Activated CD4-positive, alpha-beta memory T cell treated with anti-CD3 and anti-CD28 coated beads for 36 hours (primary cell): ENCODE results near the gene TCERG1L. TPM values are rescaled to one million over a fixed set of nuclear protein-coding genes. Genes with fewer than 3 reads are reported as not detected.

Experiments used
- CTCF ChIA-PET: fragments of 350-600 bp; sonication (Branson Sonifier 250); formaldehyde crosslinking; loops from one replicate; lab custom pipeline; 2021; ENCODE audit warnings: antibody characterized with exemption, inconsistent platforms; lab: Charles Lee
- POLR2A ChIA-PET: fragments of 350-600 bp; sonication (Branson Sonifier 250); formaldehyde crosslinking; loops from one replicate; lab custom pipeline; 2021; ENCODE audit warnings: antibody characterized with exemption; lab: Charles Lee
- DNase-seq: peaks from one replicate; pipeline ENCODE4 v3.0.0-alpha.2; 2020
- H3K27ac Mint-ChIP-seq: one replicate; pipeline ENCODE4 v1.8.0; 2021; ENCODE audit warnings: mixed read lengths
- H3K27me3 Mint-ChIP-seq: one replicate; pipeline ENCODE4 v1.8.0; 2021; ENCODE audit warnings: mixed read lengths
- H3K36me3 Mint-ChIP-seq: one replicate; pipeline ENCODE4 v1.8.0; 2021; ENCODE audit warnings: mixed read lengths
- H3K4me1 Mint-ChIP-seq: one replicate; pipeline ENCODE4 v1.8.0; 2021; ENCODE audit warnings: low read depth, mixed read lengths
- H3K4me3 Mint-ChIP-seq: one replicate; pipeline ENCODE4 v1.8.0; 2021; ENCODE audit warnings: mild to moderate bottlenecking, mixed read lengths
- H3K9me3 Mint-ChIP-seq: one replicate; pipeline ENCODE4 v1.8.0; 2021; ENCODE audit warnings: mixed read lengths
- intact Hi-C: fragments of 100-400 bp; cut with micrococcal nuclease; formaldehyde crosslinking; loops from one replicate; pipeline ENCODE4 v1.15.1; 2023
- total RNA-seq, 2 experiments: library from RNA; stranded (reverse); gene quantifications; one replicate each; pipeline ENCODE4 v1.2.3, GENCODE V29; 2021

Gene TCERG1L
- total RNA-seq, 2 experiments from 2014 or later: not detected

- H3K27me3 Mint-ChIP-seq: peaks cover 1% of the 10 kb centered on the region
- H3K4me1 Mint-ChIP-seq: no peaks in the 10 kb centered on the region
- no peaks in the 10 kb centered on the region for H3K9me3 Mint-ChIP-seq
- no peak overlapping the region for H3K4me3 Mint-ChIP-seq
- ChIA-PET CTCF (no interaction called here), POLR2A (no interaction called here)
- no peak overlapping the region for H3K27ac Mint-ChIP-seq
- no peaks in the 10 kb centered on the region for H3K36me3 Mint-ChIP-seq
- intact Hi-C loops: no loop called here
- DNase-seq: no peak
These were observed 182.8 kb downstream of the TCERG1L start for GRCh38 chr10:131128731-131129130.

DNA sequence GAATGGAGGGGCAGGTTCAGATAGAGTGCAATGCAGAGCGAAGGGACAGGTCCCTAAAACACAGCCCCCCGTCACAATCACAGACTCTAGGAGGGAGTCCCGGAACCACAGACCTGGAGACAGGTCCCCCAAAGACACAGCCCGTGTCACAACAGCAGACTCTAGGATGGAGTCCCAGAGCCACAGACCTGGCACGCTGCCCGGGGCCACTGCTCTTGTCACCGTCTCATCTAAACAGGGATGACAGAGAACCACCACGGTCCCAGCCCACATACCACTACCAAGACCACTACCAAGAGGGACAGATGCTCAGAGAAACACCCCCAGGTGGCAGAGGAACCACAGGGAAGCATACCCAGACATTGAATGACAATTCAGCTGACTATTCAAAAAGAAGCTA is 183.9 kb downstream of the TCERG1L start:
- no peak for DNase-seq
- Mint-ChIP-seq H3K9me3 (no peaks in the 10 kb centered on the region), H3K4me1 (no peaks in the 10 kb centered on the region), H3K27ac (no peak overlapping the region), H3K36me3 (no peaks in the 10 kb centered on the region), H3K4me3 (no peak overlapping the region), H3K27me3 (peaks cover 1% of the 10 kb centered on the region)
- intact Hi-C loops: no loop called here
- ChIA-PET CTCF (no interaction called here), POLR2A (no interaction called here)

GRCh38 chr10:131127138-131127589 is 184.4 kb downstream of the TCERG1L start:
- ChIA-PET CTCF (no interaction called here), POLR2A (no interaction called here)
- DNase-seq: no peak
- Mint-ChIP-seq H3K27ac (no peak overlapping the region), H3K4me3 (no peak overlapping the region), H3K27me3 (peaks cover 1% of the 10 kb centered on the region), H3K36me3 (no peaks in the 10 kb centered on the region), H3K4me1 (no peaks in the 10 kb centered on the region), H3K9me3 (peaks cover 4% of the 10 kb centered on the region)
- intact Hi-C loops: no loop called here

GRCh38 chr10:131126321-131127137 is 185.0 kb downstream of the TCERG1L start:
- Mint-ChIP-seq H3K36me3 (no peaks in the 10 kb centered on the region), H3K4me1 (no peaks in the 10 kb centered on the region), H3K27me3 (peaks cover 1% of the 10 kb centered on the region), H3K4me3 (no peak overlapping the region), H3K27ac (no peak overlapping the region), H3K9me3 (peaks cover 5% of the 10 kb centered on the region)
- DNase-seq: no peak
- intact Hi-C loops: no loop called here
- POLR2A ChIA-PET: interaction anchor here (0.7 kb wide), 1 partner anchor 1219 kb away, joined by 3 read pairs; no protein-coding TSS in a partner anchor
- CTCF ChIA-PET: no interaction called here

DNA sequence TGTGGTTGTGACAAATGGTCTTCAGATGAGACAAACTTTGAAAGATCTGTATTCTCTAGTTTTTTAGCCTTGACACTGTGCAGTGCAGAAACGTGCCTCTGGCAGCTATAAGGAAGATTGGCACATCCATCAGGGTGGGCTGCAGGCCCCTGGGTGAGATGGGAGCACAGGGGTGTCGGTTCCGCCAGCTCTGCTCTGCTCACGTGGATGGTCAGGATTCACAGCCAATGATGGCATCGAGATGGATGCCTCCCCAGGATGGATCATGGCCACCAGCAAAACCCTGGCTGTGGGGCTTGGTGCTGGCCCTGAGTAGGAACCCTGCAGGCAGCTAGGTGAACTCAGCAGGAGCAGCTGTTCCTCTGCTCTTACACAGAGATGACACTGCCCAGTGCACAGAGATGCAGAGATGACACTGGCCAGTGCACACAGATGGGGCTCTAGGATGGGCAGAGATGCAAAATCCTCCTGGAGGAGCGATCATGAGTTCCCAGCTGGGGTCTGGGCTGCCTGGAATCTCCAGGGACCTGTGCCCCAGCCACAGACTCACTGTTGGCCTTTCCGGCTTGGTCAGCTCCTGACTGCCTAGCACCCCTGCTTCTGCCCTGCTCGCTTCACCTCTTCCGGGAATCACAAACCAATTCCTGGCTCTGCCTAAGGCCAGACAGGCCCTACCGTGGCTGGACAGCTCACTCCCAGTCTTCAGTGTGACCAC is 185.9 kb downstream of the TCERG1L start:
- Mint-ChIP-seq H3K36me3 (no peaks in the 10 kb centered on the region), H3K4me1 (no peaks in the 10 kb centered on the region), H3K27me3 (peaks cover 1% of the 10 kb centered on the region), H3K9me3 (peaks cover 5% of the 10 kb centered on the region), H3K4me3 (no peak overlapping the region), H3K27ac (no peak overlapping the region)
- DNase-seq: no peak
- intact Hi-C loops: no loop called here
- ChIA-PET POLR2A (interaction anchor here (0.7 kb wide), 1 partner anchor 1219 kb away, joined by 3 read pairs; no protein-coding TSS in a partner anchor), CTCF (no interaction called here)

DNA sequence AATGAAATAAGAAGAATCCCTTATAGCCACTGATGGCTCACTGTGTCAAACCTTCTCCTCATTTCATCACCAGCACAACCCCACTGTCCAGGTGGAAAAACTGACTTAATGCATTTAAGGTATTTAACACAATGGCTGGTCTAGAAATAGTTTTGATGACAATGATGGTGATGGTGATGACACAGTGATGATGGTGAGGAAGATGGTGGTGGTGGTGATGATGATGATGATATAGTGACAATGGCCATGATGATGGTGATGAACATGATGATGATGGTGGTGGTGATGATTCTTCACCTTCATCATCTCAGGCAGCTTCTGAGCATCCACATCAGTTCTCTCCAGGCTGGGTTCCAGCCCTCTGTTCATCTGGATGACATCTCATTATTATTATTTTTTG is 186.6 kb downstream of the TCERG1L start:
- Mint-ChIP-seq H3K27ac (no peak overlapping the region), H3K9me3 (peaks cover 5% of the 10 kb centered on the region), H3K27me3 (peaks cover 1% of the 10 kb centered on the region), H3K36me3 (no peaks in the 10 kb centered on the region), H3K4me3 (no peak overlapping the region), H3K4me1 (no peaks in the 10 kb centered on the region)
- POLR2A ChIA-PET: no interaction called here
- DNase-seq: no peak
- CTCF ChIA-PET: no interaction called here
- intact Hi-C loops: no loop called here

DNA sequence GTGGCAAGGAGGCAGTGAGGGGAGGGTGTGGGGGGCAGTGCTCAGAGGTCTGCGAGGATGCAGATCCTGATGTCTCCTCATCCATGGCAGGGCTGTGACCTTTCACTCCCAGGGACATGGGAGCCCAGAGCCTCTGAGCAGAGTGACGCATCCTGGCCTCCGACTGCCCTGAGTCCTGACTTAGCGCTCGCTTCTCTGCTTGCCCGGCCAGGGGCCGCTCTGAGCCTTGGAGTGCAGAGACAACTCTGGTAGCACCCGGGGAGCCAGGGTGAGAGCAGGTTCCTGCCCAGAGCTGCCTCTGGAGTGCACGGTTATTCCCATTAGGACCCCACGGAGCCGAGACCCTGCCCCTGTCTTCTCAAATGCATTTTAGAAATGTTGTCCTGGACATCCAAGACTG is 188.0 kb downstream of the TCERG1L start:
- ChIA-PET POLR2A (no interaction called here), CTCF (no interaction called here)
- no peak for DNase-seq
- H3K27ac Mint-ChIP-seq: no peak overlapping the region
- H3K9me3 Mint-ChIP-seq: peaks cover 5% of the 10 kb centered on the region
- intact Hi-C loops: no loop called here
- H3K27me3 Mint-ChIP-seq: no peaks in the 10 kb centered on the region
- H3K36me3 Mint-ChIP-seq: no peaks in the 10 kb centered on the region
- no peaks in the 10 kb centered on the region for H3K4me1 Mint-ChIP-seq
- no peak overlapping the region for H3K4me3 Mint-ChIP-seq

DNA sequence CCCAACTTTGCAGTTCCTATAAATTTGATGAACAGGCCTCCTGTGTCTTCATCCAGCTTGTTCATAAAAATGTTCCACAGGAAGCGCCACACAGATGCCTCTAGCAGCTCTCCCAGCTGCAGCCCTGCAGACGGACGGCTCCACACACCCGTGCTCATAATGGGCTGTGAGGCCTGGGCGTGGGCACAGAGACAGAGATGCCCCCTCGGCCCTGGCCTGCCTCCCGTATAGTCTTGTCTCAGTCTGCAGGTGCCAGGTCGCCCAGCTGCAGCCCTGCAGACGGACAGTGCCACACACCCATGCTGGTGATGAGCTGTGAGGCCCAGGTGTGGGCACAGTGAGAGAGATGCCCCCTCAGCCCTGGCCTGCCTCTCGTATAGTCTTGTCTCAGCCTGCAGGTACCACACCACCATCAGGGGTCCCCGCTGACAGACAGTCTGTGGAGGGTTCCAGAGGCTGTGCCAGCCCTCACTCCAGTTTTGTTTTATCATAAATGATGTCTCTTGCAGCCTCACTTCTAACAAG is 189.9 kb downstream of the TCERG1L start:
- Mint-ChIP-seq H3K9me3 (peaks cover 5% of the 10 kb centered on the region), H3K4me1 (no peaks in the 10 kb centered on the region), H3K27ac (no peak overlapping the region), H3K4me3 (no peak overlapping the region), H3K27me3 (no peaks in the 10 kb centered on the region), H3K36me3 (no peaks in the 10 kb centered on the region)
- CTCF ChIA-PET: interaction anchor here (0.5 kb wide), 1 partner anchor 665 kb away, joined by 3 read pairs; no protein-coding TSS in a partner anchor
- DNase-seq: no peak
- intact Hi-C loops: no loop called here
- POLR2A ChIA-PET: no interaction called here

DNA sequence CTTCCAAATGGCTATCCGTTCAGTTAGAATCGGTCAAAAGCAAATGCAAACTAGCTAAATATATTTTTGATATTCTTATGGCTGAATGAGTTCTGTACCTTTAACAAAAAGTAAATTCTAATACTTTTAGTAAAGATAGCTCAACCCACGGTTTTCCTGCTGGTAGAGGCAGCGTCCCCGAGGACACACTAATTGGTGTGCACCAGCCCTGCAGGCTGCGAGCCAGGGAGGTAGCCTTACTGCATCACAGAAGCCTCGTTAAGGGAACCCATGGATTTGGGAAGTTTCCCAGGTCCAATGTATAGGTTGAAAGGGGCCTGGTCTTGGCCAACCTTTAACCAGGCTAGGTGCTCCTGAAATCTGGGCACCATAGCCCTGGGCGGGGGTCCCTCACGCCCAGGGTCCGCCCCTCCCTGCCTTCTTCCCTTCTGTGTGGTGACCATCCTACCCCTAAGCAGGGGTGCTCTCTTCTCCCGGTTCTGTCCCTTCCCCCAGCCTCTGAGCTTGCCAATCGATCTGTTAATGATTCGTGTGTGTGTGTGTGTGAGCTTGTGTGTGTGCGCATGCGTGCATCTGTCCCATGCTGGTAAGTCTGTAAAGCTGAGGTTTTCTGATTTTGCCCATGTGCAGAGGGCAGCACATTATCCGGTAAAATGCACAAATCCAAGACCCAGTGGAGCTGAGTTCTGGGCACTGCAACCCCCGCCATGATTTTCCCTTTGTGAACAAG is 191.7 kb downstream of the TCERG1L start:
- ChIA-PET CTCF (no interaction called here), POLR2A (no interaction called here)
- Mint-ChIP-seq H3K27ac (no peak overlapping the region), H3K9me3 (peaks cover 5% of the 10 kb centered on the region), H3K4me1 (no peaks in the 10 kb centered on the region), H3K27me3 (no peaks in the 10 kb centered on the region), H3K36me3 (no peaks in the 10 kb centered on the region), H3K4me3 (no peak overlapping the region)
- DNase-seq: no peak
- intact Hi-C loops: no loop called here

GRCh38 chr10:131117416-131118212 is 193.9 kb downstream of the TCERG1L start:
- no peak for DNase-seq
- Mint-ChIP-seq H3K4me3 (no peak overlapping the region), H3K9me3 (peaks cover 5% of the 10 kb centered on the region), H3K4me1 (no peaks in the 10 kb centered on the region), H3K27ac (no peak overlapping the region), H3K27me3 (no peaks in the 10 kb centered on the region), H3K36me3 (no peaks in the 10 kb centered on the region)
- CTCF ChIA-PET: no interaction called here
- intact Hi-C loops: no loop called here
- POLR2A ChIA-PET: no interaction called here

GRCh38 chr10:131116991-131117375 is 194.5 kb downstream of the TCERG1L start:
- no peak overlapping the region for H3K4me3 Mint-ChIP-seq
- no peaks in the 10 kb centered on the region for H3K9me3 Mint-ChIP-seq
- H3K36me3 Mint-ChIP-seq: no peaks in the 10 kb centered on the region
- ChIA-PET CTCF (no interaction called here), POLR2A (no interaction called here)
- no peaks in the 10 kb centered on the region for H3K4me1 Mint-ChIP-seq
- DNase-seq: no peak
- intact Hi-C loops: no loop called here
- H3K27ac Mint-ChIP-seq: no peak overlapping the region
- no peaks in the 10 kb centered on the region for H3K27me3 Mint-ChIP-seq
